HG03135 (cell line): ENCODE data around the gene ATG13.
"Not testable (repeated sequence)": the region's sequence is repeated elsewhere in the genome, so short reads cannot be mapped to it uniquely, and the experiment has no call there.

Experiments
- ATAC-seq: cut with Tn5 transposase; IDR thresholded peaks from one replicate; pipeline ENCODE4 v1.9.1; 2021; ENCODE audit warnings: mild to moderate bottlenecking, moderate library complexity; ENCODE audit not compliant: unreplicated experiment

The ATG13 gene

GRCh38 chr11:46642627-46643335, 25.4 kb downstream of the ATG13 start:
- no peak for ATAC-seq

GRCh38 chr11:46643531-46643930, 26.2 kb downstream of the ATG13 start:
- no peak for ATAC-seq

- no peak for ATAC-seq
These were observed 26.6 kb downstream of the ATG13 start for GRCh38 chr11:46643986-46644385.

- ATAC-seq = no peak
These were observed 31.9 kb downstream of the ATG13 start for GRCh38 chr11:46649180-46649738.

GRCh38 chr11:46655631-46656030, 38.3 kb downstream of the ATG13 start:
- no peak for ATAC-seq

- no peak for ATAC-seq
These were observed 39.8 kb downstream of the ATG13 start for GRCh38 chr11:46657186-46657585.

- no peak for ATAC-seq
These were observed 40.9 kb downstream of the ATG13 start for GRCh38 chr11:46658259-46658658.

- no peak for ATAC-seq
These were observed 42.6 kb downstream of the ATG13 start for GRCh38 chr11:46659908-46660307.

GRCh38 chr11:46661836-46662235, 44.5 kb downstream of the ATG13 start:
- ATAC-seq = no peak

- no peak for ATAC-seq
These were observed 45.0 kb downstream of the ATG13 start for GRCh38 chr11:46662366-46662765.

GRCh38 chr11:46663277-46663940, 46.1 kb downstream of the ATG13 start:
- no peak for ATAC-seq

- ATAC-seq = no peak
These were observed 47.3 kb downstream of the ATG13 start for GRCh38 chr11:46664612-46665011.

- ATAC-seq = no peak
These were observed 48.0 kb downstream of the ATG13 start for GRCh38 chr11:46665356-46665755.

GRCh38 chr11:46666516-46666915, 49.2 kb downstream of the ATG13 start:
- no peak for ATAC-seq

- no peak for ATAC-seq
These were observed 49.7 kb downstream of the ATG13 start for GRCh38 chr11:46667043-46667481.

GRCh38 chr11:46668480-46669085, 51.2 kb downstream of the ATG13 start:
- ATAC-seq = no peak

- no peak for ATAC-seq
These were observed 52.4 kb downstream of the ATG13 start for GRCh38 chr11:46669711-46670139.

GRCh38 chr11:46670521-46670920, 53.2 kb downstream of the ATG13 start:
- not testable (repeated sequence) for ATAC-seq

GRCh38 chr11:46671958-46672315, 54.6 kb downstream of the ATG13 start:
- no peak for ATAC-seq

GRCh38 chr11:46672381-46672839, 55.1 kb downstream of the ATG13 start:
- no peak for ATAC-seq

- no peak for ATAC-seq
These were observed 56.5 kb downstream of the ATG13 start for GRCh38 chr11:46673713-46674462.
